Stimulated activated CD8-positive, alpha-beta memory T cell treated with anti-CD3 and anti-CD28 coated beads, Interleukin-4, amount 100 ng/mL, for 1 hour (primary cell): ENCODE measurements around the gene MAST2.
"Not testable (repeated sequence)": the region's sequence is repeated elsewhere in the genome, so short reads cannot be mapped to it uniquely, and the experiment has no call there.

Source experiments
- DNase-seq, 2 donors: peaks; one replicate each; pipeline ENCODE4 v3.0.0-alpha.2; 2020; ENCODE audit warnings: low read depth in 2 of 2, low spot score in 1 of 2

MAST2 gene

GRCh38 chr1:45857101-45857700 lies 53.8 kb downstream of the MAST2 start:
- no peak for DNase-seq

- DNase-seq: not testable (repeated sequence)
Measured at GRCh38 chr1:45857755-45858492, 54.5 kb downstream of the MAST2 start.

DNA sequence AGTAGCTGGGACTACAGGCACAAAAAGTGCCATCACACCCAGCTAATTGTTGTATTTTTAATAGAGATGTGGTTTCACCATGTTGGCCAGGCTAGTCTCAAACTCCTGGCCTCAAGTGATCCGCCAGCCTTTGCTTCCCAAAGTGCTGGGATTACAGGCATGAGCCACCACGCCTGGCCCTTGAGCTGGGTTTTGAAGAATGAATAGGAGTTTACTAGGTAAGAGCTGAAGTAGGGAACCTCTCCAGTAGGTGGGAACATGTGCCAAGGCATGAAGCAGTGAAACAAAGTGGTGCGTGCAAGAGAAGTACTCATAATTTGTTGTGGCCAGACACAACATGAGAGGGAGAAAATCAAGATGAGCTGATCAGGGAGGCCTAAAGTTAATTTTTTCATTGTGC lies 55.8 kb downstream of the MAST2 start:
- DNase-seq: no peak

GRCh38 chr1:45862008-45862407 lies 58.6 kb downstream of the MAST2 start:
- DNase-seq: no peak

GRCh38 chr1:45863218-45863617 lies 59.8 kb downstream of the MAST2 start:
- DNase-seq: no peak

DNA sequence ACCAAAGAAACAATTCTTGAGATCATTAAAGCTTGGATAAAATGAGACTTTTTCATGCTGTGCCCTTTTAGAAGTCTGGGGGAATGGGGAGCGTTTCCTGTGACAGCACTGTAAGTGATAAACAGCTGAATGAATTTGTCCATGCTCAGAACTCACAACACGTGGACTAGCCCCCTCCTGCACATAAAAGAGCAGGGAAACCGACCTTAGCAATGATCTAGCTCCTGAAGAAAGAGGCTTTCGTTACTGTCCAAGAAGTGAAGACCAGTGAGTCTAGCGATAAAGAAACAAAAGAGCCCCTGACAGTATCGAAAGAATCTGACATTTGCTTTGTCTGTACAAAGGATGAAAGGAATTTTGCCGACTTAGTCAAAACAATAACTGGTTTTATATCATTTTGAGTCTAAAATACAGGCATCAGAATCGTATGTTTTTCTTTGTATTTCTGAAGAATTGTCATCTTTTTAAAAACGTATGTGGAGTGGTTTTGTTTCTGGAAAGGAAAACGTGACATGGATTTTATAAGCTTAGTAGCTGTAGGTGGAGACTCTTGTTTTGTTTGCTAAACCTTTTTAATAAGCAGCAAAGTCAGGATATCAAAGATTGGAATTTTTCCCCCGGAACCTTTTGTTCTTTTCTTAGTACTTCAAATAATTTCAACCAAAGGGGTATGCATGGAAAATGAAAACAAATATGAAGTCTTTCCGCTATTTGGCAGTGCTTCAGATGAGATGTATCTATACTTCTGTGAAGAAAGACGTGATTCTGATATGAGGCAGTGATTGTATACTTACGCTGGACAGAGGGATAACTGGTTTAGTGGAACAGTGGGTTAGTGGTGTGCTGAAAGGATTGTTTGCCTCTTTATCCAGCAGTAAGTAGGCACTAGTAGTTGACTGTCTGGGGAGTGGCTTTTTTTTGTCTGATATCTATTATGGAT lies 61.0 kb downstream of the MAST2 start:
- no peak for DNase-seq

GRCh38 chr1:45867697-45868348 lies 64.4 kb downstream of the MAST2 start:
- DNase-seq: no peak

GRCh38 chr1:45868861-45869260 lies 65.4 kb downstream of the MAST2 start:
- DNase-seq: no peak

DNA sequence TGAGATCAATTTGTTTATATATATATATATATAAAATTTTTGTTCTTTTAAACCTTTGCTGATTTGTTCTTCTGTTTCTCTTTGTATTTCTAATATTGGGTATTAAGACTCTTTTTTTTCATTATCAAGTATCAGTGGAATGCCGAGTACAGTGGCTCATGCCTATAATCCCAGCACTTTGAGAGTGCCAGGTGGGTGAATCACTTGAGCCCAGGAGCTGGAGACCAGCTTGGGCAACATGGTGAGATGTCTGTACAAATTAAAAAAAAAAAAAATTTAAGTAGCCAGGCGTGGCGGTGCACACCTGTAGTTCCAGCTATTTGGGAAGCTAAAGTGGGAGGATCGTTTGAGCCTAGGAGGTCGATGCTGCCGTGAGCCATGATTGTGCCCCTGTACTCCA lies 67.1 kb downstream of the MAST2 start:
- DNase-seq: no peak

GRCh38 chr1:45872173-45872801 lies 68.9 kb downstream of the MAST2 start:
- DNase-seq: not testable (repeated sequence)

DNA sequence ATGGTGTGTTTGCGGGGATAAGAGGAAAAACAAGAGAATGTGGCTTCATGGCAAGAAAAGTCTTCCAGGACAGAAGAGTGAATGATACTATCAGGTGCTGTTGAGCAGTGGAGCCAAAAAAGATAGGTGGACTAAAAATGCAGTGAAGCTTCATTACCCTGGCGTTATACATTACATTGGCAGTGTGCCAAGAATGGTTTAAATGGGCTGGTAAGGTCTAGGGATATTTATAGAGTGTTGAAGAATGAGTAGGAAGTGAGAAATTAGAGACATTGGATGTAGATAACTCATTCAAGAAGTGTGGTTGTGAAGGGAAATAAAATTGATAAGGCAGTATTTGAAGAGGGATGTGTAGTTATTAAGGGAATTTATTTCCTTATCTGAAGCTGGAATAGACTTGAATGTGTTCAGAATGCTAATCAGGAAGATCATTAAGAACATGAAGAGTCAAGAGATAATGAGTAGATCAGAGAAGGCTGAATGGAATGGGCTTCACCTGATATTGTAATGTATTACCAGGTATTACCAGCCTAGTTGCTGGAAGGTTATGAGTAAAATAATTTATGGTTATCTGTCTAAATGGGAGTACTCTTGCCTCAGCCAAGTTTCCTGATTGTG lies 72.7 kb downstream of the MAST2 start:
- no peak for DNase-seq

DNA sequence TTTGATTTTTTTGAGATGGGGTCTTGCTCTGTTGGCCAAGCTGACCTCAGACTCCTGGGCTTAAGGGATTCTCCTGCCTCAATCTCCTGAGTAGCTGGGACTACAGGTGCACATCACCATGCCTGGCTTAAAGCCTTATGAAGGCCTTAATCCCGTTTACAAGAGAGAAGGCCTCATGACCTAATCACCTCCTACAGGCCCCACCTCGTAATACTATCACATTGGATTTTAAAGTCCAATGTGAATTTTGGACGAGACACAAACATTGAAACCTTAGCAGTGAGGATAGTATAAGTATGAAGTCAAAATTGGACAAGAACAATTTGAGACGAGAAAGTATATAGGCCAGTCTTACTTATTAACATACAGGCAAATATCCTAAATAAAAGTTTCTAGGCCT lies 73.9 kb downstream of the MAST2 start:
- no peak for DNase-seq

DNA sequence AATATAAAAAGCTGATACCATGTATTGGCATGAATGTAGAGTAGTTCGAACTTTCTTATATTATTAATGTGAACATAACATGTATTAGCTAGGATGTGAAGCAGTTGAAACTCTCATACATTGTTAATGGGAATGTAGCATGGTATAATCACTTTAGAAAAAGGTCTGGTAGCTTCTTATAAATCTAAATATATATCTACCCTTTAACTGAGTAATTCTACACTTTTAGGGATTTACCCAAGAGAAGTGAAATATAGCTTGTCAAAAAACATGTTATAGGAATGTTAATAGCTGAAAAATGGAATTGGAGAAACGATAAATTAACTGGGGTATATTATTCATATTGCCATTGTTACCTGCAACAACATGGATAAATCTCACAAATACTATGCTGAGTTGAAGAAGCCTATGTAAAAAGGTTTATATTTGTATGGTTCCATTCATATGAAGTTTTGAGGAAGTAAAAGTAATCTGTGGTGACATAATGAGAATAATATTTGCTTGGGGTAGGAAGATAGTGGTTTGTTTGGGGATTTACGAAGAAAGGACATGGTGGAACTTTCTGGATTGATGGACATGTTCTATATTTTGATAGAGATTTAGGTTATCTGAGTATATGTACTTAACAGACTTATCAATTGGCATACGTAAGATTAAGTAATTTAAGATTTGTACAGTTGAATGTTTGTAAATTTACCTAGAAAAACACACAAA lies 76.6 kb downstream of the MAST2 start:
- DNase-seq: no peak

GRCh38 chr1:45880930-45881329 lies 77.5 kb downstream of the MAST2 start:
- DNase-seq: no peak

- DNase-seq: no peak
Measured at GRCh38 chr1:45883658-45884057, 80.2 kb downstream of the MAST2 start.

- no peak for DNase-seq
Measured at GRCh38 chr1:45884700-45885099, 81.3 kb downstream of the MAST2 start.

GRCh38 chr1:45886229-45886628 lies 82.8 kb downstream of the MAST2 start:
- no peak for DNase-seq

DNA sequence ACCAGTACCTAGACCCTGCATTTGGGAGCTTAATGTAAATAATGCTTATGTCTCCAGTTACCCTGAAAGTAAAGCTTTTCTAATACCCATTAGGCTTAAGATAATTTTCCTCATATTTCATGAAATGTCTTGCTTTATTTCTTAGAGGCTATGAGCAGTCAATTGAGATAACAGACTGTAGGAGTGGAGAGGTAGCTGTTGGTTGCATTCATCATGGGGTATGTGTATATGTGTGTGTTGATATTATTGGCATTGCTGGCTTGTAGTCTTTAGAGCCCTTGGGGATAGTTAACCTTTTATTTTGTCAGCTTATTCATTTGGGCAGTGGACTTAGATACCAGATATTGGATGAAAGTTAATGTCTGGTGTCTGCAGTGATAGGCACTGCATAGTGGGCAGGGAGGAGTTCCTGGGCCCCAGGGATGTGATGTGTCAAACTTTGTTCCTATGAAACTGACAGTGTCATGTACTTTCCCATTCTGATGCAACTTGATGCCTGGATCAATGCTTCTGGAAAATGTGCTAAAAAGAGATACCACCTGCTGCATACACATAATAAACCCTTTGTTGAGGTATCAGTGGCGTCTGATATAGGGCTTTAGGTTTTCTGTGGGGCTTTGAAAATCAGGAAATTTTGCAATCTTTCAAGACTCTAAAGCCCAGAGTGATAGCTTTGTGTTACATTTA lies 83.9 kb downstream of the MAST2 start:
- DNase-seq: no peak

- no peak for DNase-seq
Measured at GRCh38 chr1:45890078-45890477, 86.7 kb downstream of the MAST2 start.
